GM21390 (cell line): Measurements from ENCODE around the gene DHX9.
"Not testable (repeated sequence)": the region's sequence is repeated elsewhere in the genome, so short reads cannot be mapped to it uniquely, and the experiment has no call there.

ENCODE experiments used
- ATAC-seq: cut with Tn5 transposase; IDR thresholded peaks from one replicate; pipeline ENCODE4 v1.9.1; 2021; ENCODE audit not compliant: unreplicated experiment

The DHX9 gene

DNA sequence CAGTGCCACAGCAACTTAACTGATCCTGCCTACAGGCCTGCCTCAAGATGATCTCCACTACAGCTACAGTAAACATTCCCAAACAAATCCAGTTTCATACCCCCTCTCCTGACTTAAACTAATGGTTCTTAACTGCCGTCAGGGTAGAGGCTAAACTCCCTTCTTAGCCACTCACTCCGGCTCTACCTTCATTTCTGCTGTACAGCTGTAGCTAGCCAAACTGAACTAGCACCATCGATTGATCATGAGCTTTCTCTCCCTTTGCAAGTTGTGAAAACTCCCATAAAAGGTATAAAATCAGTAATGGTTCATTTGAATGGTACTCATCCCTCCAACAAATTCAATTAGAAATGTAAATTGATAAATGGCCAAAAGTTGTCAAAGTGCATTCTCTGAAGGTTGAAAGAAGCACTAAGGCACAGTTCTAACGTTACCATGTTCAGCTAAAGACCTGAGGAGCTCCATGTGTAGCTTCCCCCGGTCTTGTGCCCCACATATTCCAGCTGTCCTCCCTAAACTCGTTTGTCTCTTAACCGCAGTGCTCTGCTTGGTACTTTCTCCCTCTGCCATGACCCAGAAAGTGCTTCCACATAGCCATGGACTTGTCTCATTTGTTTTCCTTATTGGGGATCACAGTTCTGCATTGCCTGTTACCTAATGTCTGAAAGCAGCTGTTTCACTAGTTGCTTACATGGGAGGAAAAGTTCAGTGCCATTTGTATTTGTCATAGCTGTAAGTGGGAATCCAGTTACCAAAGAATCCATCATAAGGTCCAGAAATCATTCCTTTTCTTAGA, 49.8 kb downstream of the DHX9 start:
- ATAC-seq: no peak

- no peak for ATAC-seq
These were observed 50.9 kb downstream of the DHX9 start for GRCh38 chr1:182889997-182890396.

DNA sequence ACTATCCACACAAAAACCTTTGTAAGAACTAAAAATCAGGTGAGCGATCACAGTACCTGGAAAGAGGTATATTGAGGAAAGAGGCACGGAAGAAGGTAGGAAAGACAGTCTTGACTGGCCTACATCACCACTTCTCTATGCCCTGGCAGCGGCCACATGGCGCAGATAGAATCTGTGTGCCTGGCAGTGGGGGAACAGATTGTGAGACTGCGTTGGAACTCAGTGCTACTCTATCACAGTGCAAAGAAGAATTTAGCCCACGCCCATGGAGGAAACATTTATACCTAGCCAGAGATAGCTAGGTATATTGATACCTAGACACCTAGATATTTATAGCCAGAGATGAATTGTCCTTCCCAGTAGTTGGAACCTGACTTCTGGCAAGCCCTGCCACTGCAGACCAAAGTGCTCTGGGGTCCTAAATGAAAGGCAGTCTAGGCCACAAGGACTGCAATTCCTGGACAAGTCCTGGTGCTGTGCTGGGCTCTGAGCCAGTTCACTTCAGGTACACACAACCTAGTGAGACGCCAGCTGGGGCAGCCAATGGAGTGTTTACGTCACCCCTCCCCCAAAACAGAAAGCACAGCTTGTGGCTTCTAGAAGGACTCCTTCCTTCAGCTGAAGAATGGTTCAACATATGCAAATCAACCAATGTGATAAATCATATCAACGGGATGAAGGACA, 51.9 kb downstream of the DHX9 start:
- no peak for ATAC-seq

DNA sequence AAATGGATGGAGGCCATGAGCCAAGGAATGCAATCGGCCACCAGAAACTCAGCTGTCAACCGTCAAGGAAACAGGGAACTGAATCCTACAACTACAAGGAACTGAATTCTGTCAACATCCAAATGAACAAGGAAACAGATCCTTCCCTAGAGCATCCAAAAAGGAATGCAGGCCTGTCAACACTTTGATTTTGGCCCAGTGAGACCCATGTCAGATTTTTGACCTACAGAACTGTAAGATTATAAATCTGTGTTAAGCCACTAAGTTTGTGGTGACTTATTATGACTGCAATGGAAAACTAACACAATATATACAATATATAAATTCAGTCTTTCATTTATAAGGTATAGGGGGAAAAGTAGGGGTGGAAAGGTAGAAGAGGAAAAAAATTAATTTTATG, 58.5 kb downstream of the DHX9 start:
- no peak for ATAC-seq

DNA sequence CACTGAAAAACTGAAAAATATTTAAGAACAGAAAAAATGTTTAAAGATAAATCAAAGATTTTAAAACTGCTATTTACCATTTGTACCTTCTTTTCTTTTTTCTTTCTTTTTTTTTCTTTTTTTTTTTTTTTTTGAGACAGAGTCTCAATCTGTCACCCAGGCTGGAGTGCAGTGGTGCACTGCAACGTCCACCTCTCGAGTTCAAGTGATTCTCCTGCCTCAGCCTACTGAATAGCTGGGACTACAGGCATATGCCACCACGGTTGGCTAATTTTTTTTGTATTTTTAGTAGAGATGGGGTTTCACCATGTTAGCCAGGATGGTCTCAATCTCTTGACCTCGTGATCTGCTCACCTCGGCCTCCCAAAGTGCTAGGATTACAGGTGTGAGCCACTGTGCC, 62.8 kb downstream of the DHX9 start:
- ATAC-seq: not testable (repeated sequence)

DNA sequence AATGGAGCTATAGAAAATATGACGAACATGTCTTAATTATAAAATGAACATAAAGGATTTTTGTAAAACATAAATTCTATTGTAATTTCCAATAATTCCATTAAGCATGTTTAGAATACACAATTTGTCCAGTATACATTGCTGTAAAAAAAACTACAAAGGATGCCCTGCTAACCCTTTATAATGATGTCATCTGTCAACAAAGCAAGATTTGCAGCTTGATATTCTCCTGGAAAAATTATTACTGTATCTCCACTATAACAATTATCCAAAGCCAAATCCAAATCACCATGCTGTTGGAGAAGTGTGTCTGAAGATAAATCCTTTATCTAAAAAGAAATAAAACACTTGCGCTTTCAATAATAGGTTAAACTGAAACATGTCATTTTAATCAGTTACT, 66.2 kb downstream of the DHX9 start:
- ATAC-seq: no peak

GRCh38 chr1:182909578-182909977, 70.4 kb downstream of the DHX9 start:
- ATAC-seq: no peak

DNA sequence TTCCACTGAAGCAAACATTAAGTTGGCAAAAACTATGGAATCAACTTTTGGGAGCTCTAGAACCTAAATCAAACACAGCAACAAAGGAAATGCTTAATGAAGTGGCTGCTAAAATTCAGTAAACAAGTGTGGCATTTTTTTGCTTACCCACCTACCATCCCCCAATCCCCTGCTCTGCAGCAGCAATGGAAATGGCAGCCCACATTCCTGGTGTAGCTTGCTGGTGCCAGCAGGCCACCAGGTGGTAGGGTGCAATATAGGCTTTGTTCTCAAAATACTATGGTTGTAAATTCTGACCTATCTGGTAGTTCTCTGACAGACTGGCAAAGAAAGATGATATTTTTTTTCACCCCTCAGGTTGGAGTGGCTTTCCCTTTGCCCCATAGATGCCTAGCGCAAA, 71.0 kb downstream of the DHX9 start:
- ATAC-seq: no peak

- no peak for ATAC-seq
These were observed 74.3 kb downstream of the DHX9 start for GRCh38 chr1:182913401-182913800.

DNA sequence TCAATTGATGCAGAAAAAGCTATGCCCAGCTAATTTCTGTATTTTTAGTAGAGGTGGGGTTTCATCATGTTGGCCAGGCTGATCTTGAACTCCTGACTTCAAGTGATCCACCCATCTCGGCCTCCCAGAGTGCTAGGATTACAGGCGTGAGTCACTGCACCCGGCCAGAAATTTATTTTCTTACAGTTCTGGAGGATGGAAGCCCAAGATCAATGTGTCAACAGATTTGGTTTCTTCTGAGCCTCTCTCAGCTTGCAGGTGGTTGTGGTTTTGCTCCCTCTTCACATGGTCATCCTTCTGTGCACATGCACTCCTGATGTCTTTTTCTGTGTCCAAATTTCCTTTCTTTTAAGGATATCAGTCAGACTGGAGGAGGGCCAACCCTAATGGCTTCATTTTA, 78.2 kb downstream of the DHX9 start:
- no peak for ATAC-seq

- ATAC-seq: no peak
These were observed 86.5 kb downstream of the DHX9 start for GRCh38 chr1:182925661-182926060.

- no peak for ATAC-seq
These were observed 88.7 kb downstream of the DHX9 start for GRCh38 chr1:182927693-182928433.

DNA sequence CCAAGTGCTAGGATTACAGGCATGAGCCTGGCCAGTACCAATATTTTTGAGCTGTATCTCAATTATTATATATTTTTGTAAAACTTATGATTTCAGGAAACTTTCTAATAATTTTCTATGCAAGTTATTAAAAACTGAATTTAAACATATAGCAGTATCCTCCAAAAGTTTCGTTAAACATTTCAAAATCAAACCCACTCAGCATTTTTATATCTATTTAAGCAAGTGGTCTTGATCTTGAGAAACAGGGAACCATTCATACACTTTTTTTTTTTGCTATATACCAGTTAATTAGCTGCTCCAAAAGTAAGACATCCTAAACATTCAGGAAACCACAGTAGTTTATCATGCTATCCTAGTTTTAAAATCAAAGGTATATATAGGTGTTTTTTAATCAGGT, 91.8 kb downstream of the DHX9 start:
- ATAC-seq: no peak

DNA sequence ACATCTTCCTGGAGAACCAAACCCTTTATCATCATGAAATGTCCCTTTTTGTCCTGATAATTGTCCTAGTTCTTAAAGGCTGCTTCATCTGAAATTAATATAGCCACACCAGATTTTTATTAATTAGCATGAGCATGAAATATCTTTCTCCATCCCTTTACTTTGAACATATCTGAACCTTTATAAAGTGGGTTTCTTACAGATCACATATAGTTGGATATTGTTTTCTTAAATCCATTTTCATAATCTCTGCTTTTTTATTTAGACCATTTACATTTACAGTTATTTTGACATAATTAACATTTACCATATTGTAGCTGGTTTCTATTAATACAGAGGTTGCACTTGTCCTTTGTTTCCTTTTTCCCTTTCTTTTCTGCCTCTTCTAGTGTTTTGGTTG, 96.6 kb downstream of the DHX9 start:
- no peak for ATAC-seq
